Activated CD4-positive, alpha-beta T cell treated with anti-CD3 and anti-CD28 coated beads for 24 hours (primary cell): ENCODE measurements around the gene SLC35F6.
"Not testable (repeated sequence)": the region's sequence is repeated elsewhere in the genome, so short reads cannot be mapped to it uniquely, and the experiment has no call there.

ENCODE experiments used
- DNase-seq, 2 donors: peaks; one replicate each; pipeline ENCODE4 v3.0.0-alpha.2; 2020; ENCODE audit warnings: low read depth in 2 of 2

Gene SLC35F6

DNA sequence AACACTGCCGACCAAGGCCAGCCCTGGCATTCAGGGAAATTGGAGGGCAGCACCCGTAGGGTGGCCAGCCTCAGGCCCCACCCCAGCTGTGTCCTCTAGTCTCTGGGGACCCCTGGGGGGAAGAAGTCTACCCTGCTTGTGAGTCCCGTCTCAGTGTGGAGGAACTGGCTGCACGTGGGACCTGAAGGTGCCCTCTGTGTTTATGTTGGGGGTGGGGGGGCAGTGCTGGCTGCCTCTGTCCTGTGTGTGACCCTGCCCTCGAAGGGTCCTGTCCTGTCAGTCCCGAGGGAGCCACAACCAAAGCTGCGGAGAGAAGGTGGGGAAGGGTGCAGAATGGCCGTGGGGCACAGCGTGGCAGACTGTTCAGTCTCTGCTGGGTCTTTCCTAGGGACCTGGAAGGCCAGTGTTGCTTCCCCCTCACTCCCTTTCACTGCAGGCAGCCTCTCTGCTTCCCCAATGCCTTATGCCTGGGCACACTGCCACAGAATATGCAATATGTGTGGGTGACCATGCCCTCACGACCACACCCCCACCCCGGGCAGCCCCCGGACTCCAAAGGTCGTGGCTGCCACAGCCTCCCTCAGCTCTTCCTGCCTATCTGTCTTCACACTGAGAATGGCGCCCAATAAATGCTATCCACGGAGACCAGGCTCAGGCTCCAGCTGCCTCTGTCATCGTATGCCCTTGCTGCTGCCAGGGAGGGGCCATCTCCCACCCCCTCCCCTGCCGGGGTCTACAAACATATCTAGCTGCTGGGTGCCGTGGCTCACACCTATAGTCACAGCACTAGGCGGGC is 33.3 kb upstream of the SLC35F6 start:
- DNase-seq = no peak

DNA sequence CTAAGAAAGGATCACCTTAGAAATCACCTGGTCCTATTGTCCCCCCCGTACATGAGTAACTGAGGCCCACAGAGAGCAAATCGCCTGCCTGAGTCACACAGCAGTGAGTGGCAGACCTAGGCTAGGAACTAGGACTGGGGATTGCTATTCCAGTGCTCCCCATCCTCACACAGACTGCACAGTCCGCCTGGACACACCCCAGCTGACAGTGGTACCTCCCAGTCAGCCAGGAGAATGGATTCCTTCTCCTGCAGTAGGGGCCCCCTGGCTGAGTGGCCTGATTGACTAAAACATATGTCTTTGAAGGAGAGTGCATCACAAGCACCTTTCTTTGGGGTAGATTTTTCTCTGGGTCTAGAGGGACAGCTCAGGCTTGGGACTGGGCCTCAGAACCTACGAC is 32.4 kb upstream of the SLC35F6 start:
- DNase-seq = no peak

DNA sequence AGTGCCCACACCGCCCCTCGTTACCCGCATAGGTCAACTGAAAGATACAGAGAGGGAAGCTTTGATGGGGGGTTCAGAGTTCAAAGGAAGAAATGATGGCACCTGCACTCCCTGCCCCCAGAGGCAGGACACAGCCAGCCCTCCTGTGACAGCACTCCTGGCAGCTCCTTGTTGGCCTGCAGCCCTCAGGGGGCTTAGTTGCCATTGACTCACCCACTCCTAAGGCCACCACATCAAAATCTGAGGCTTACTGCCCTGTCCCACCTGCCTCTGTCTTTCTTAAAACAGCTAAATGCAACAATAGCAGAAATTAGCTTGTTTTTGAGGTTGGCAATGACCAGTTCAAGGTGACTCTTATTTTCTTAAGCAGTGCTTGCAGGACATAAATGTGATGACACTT is 31.6 kb upstream of the SLC35F6 start:
- no peak for DNase-seq

DNA sequence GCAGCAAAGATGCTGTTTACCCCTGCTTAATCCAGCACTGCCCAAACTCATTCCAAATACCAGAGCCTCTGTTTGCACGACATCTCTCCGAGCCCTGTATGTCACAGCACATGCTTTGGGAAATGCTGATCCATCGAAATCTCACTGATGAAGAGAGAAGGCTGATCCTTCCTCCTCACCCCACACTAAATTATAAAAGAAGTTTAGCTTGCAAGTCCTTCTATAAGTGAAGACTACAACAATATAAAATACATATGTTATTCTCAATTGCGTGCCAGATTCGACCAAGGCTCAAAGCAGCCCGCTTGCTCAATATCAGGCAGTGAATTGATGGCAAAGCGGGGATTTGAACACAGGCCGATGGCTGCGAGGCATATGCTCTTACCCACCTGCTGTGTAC is 30.7 kb upstream of the SLC35F6 start:
- DNase-seq = no peak

- no peak for DNase-seq
Measured at GRCh38 chr2:26735097-26735496, 29.0 kb upstream of the SLC35F6 start.

DNA sequence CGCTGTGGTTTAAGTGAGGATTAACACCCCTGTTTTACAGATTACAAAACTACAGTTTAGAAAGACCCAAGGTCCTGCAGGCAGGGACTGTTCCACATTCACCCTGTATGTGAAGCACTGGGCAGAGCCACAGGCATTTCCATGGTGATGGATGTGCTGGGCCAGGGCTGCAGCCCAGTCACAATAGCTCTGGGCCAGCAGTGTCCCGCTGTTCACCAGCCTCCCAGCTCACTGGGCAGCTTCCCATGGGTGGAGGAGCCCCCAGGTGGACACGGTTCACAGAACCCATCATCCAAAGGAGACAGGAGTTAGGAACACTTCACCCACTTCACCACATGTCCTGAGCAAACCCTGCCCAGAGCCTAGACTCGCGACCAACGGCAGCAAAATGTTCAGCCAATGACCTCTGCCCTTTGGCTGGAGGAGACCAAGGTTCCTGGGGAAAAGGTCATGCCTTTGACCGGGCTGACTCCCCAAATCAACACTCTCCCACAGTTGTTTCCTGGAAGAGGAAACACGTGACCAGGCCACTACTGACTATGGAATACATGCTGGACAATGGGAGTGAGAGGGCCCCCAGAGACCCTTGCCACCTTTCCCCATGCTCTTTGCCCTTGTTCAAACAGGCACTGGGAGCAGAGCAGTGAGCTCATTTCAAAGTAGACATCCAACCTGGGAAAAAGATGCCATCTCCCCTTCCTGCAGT is 28.0 kb upstream of the SLC35F6 start:
- DNase-seq = no peak

GRCh38 chr2:26737221-26737620 is 26.9 kb upstream of the SLC35F6 start:
- no peak for DNase-seq

DNA sequence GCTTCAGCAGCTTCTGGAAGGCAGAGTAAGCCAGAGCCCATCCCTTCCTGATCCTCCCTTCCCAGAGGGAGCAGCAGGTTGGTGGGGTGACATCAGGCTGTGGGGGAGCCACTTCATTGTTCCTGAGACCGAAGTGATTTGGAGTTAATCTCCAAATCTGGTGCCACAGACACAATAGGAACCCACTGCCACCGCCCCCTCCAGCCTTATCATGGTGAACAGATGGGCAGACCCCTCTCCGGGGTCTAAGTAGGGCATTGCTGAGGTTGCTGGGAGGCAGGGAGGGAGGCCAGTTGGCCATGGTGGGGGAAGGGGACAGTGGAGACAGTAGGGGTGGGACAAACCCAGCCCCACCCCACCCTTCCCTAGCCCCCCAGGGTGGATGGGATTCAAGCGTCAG is 25.6 kb upstream of the SLC35F6 start:
- no peak for DNase-seq

DNA sequence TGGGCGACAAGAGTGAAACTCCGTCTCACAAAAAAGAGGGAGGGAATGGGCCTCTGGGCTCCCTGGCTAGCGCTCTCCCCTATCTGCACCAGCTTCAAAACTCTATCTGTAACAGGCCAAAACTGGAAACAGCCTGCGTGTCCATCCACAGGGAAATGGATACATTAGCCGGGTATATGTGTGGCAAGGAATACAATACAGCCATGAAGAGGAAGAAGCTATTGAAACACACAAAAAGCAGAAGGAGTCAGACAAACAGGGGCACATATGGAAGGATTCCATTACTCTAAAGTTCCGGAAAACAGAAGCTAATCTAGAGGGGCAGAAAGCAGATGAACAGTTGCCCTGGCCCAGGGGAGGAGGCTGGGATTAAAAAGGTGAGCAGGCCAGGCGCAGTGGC is 24.6 kb upstream of the SLC35F6 start:
- no peak for DNase-seq

GRCh38 chr2:26740346-26740745 is 23.7 kb upstream of the SLC35F6 start:
- no peak for DNase-seq

GRCh38 chr2:26740890-26741302 is 23.2 kb upstream of the SLC35F6 start:
- DNase-seq = no peak

- DNase-seq = no peak
Measured at GRCh38 chr2:26742048-26742770, 21.9 kb upstream of the SLC35F6 start.

- no peak for DNase-seq
Measured at GRCh38 chr2:26743852-26744251, 20.2 kb upstream of the SLC35F6 start.

GRCh38 chr2:26744953-26745352 is 19.1 kb upstream of the SLC35F6 start:
- DNase-seq = no peak

- peak; percentile 73 to 83 for DNase-seq
Measured at GRCh38 chr2:26745609-26746327, 18.3 kb upstream of the SLC35F6 start.

DNA sequence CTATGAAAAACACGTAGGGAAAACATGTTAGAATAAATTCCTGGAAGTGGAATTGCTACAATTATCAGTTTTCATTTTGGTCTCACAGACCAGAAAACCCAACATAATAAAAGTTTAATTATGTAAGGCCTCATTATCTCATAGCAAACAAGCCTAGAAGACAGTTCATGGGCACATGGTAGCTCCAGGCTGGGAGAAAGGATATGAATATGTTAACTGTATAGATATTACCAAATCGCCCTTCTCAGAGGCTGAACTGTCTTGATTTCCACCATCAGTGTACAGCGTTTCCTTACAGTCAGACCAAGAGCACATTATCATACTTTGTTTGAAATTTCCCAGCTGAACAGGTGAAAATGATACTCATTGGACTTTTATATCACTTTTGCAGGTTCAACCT is 17.1 kb upstream of the SLC35F6 start:
- DNase-seq = no peak

- not testable (repeated sequence) for DNase-seq
Measured at GRCh38 chr2:26749787-26750420, 14.2 kb upstream of the SLC35F6 start.

DNA sequence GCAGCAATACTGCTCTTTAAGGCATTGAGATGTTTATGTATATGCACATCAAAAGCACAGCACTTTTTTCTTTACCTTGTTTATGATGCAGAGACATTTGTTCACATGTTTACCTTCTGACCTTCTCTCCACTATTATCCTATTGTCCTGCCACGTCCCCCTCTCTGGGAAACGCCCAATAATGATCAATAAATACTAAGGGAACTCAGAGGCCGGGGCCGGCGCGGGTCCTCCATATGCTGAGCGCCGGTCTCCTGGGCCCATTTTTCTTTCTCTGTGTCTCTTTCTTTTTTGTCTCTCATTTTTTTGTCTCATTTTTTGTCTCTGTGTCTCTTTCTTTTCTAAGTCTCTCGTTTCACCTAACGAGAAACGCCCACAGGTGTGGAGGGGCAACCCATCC is 13.6 kb upstream of the SLC35F6 start:
- not testable (repeated sequence) for DNase-seq

DNA sequence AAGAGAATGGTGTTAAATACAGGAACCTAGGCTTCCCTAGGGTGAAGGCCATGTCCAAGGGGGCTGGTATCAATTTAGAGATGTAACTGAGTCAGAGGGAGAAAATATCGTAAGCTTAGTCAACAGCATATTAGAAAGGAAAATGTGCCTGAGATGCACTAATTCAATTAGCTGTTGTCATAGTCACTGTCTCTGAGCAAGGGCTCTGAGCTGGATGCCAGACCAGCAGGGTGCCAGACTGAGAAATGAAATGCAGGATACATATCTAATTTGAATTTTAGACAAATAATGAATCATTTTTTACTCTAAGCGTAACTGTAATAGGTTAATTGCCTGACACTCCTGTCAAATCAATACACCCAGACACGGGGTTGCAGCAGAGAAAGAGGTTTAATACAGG is 11.4 kb upstream of the SLC35F6 start:
- no peak for DNase-seq

DNA sequence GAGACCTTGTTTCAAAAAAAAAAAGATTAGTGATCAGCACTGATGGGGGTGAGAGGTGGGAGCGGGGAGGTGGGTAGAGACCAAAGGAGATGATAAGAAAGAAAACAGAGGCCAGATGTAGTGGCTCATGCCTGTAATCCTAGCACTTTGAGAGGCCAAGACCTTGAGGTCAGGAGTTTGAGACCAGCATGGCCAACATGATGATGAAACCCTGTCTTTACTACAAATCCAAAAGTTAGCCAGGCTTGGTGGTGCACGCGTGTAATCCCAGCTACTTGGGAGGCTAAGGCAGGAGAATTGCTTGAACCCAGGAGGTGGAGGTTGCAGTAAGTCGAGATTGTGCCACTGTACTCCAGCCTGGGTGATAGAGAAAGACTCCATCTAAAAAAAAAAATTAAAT is 9.5 kb upstream of the SLC35F6 start:
- no peak for DNase-seq

GRCh38 chr2:26754972-26755670 is 9.0 kb upstream of the SLC35F6 start:
- no peak for DNase-seq
